ENCODE data around the gene INTS1.

GRCh38 chr7:1459920-1460820, 44.0 kb downstream of the INTS1 start:
- TF ChIP-seq EZH2phosphoT487 (IDR thresholded peaks at IDR 0.05; ENCODE audit: low read depth, severe bottlenecking, unreplicated experiment) (no peak), EZH2 (IDR thresholded peaks at IDR 0.05; ENCODE audit: borderline replicate concordance) (no peak)
- TF ChIP-seq, protein P1, sequence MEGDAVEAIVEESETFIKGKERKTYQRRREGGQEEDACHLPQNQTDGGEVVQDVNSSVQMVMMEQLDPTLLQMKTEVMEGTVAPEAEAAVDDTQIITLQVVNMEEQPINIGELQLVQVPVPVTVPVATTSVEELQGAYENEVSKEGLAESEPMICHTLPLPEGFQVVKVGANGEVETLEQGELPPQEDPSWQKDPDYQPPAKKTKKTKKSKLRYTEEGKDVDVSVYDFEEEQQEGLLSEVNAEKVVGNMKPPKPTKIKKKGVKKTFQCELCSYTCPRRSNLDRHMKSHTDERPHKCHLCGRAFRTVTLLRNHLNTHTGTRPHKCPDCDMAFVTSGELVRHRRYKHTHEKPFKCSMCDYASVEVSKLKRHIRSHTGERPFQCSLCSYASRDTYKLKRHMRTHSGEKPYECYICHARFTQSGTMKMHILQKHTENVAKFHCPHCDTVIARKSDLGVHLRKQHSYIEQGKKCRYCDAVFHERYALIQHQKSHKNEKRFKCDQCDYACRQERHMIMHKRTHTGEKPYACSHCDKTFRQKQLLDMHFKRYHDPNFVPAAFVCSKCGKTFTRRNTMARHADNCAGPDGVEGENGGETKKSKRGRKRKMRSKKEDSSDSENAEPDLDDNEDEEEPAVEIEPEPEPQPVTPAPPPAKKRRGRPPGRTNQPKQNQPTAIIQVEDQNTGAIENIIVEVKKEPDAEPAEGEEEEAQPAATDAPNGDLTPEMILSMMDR (IDR thresholded peaks at IDR 0.05; ENCODE audit: poor library complexity): no peak

Measured in hepatocyte (in vitro differentiated cells).